Skin of body (tissue), 2 donors: ENCODE data around the gene CNR2. TPM values are rescaled to one million over a fixed set of nuclear protein-coding genes. Genes with fewer than 3 reads are reported as not detected.
"Not testable (repeated sequence)": the region's sequence is repeated elsewhere in the genome, so short reads cannot be mapped to it uniquely, and the experiment has no call there.

Experiments
- DNase-seq: peaks from one replicate; lab custom pipeline; 2025; lab: John Stamatoyannopoulos, UW
- total RNA-seq: library from RNA; depleted of rRNA; stranded (reverse); fragments of >200 nt; gene quantifications from one replicate; pipeline ENCODE4 v1.2.3, GENCODE V29; 2014

Gene CNR2
- total RNA-seq, 1 donor from 2014 or later = 0.10 TPM

DNA sequence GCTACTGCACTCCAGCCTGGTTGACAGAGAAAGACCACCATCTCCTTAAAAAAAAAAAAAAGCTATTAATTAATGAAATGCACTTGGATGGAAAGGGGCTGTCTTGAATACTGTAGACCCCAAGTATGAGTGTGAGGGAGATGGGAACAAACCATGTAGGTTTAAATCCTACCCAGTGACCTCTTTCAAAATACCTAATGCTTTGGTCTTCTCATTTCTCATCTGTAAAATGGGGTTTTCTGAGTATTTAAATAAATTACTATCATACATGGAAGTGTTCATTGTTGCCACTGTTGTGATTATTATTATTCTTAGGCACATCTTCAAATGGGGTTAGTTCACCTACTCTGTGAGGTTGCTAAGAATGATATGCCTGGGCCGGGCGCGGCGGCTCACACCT is 27.9 kb downstream of the CNR2 start:
- no peak for DNase-seq

GRCh38 chr1:23882746-23883145 is 30.4 kb downstream of the CNR2 start:
- DNase-seq = no peak

DNA sequence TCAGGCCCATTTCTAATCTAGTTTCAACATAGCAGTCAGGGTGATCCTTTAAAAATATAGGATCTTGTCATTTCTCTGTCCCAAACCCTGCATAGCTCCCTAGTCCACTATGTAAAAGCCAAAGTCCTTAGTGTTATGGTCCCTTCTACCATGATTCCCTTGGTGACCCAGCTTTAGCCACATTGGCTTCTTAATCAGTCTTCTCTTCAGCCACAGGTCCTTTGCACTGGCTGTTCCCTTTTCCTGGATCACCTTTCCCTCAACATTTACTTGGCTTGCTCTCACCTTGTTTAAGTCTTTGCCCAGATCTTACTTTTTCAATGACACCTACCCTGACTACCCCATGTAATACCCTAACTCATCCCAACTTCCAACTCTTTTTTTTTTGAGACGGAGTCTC is 33.4 kb downstream of the CNR2 start:
- no peak for DNase-seq

- DNase-seq = no peak
Measured at GRCh38 chr1:23878668-23879067, 34.5 kb downstream of the CNR2 start.

- DNase-seq = no peak
Measured at GRCh38 chr1:23875382-23875781, 37.8 kb downstream of the CNR2 start.

GRCh38 chr1:23872421-23872820 is 40.7 kb downstream of the CNR2 start:
- DNase-seq = no peak

DNA sequence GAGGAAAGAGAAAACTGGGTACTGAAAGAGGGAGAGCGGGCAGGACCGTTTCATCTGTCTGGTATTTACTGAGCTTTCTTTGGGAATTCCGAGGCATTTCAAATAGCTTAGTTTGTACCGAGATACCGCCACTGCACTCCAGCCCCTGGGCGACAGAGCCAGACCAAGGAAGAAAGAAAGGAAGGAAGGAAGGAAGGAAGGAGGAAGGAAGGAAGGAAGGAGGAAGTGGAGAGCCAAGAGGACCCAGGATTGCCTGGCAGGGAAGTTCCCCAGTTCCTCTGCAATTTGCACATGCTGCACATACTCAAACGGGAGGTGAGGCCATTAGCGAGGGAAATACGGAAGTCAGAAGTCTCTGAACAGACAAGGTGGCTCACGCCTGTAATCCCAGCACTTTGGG is 44.1 kb downstream of the CNR2 start:
- DNase-seq = no peak

DNA sequence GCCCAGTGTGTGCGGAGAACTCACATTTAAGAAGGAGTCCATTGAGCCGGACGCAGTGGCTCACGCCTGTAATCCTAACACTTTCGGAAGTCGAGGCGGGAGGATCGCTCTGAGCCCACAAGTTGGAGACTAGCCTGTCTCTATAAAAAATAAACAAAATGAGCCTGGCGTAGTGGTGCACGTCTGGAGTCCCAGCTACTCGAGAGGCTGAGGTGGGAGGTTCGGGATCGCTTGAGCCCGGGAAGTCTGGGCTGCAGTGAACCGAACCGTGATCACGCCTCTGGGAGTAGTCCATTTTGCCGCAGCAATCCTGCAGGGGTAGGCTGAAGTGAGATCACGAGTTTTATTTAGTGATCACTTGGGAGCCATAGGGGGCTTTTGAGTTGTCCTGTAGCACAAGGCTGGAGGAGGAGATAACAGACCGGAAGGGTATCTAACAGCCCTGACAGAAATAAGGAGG is 44.6 kb downstream of the CNR2 start:
- DNase-seq = no peak

GRCh38 chr1:23867895-23868556 is 45.1 kb downstream of the CNR2 start, which contains the start of gene FUCA1:
Gene FUCA1 (minus strand): TSS chr1:23868290. CDS start chr1:23868286, 4 bp downstream.
- peak; percentile 81 for DNase-seq

DNA sequence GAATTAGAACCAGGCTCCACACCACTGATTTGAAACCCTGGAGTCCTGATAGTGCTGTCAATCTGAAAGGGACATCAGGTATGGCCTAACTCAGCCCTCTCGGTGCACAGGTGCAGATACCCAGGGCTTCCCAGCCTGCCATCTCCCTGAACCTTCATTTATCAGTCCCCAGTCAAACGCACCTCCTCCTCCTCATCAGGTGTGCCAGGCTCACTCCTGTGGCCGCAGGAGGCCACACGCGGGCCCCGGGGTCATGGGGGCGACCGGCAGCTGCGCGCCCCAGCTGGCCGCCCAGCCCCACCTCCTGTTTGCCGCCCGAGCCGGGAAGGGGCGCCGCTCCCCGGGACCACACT is 45.6 kb downstream of the CNR2 start:
- DNase-seq = no peak

DNA sequence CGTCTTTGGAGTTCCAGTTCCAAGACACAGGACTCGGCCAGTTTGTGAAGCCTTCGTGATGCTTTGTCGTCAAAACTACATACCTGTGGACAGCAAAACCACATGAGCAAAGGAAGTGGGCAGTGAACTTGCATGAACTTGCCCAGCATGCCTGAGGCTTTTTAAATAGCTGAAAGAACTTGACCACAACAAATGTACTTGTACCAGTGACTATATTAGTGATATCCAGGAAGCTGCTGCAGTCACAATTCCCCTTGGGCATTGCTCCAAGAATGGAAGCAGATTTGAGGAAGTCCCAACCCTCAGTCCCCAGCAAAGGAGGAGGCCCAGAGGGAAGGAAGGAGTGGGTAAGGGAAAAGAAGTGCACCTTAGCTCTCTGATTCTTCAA is 47.6 kb downstream of the CNR2 start:
- no peak for DNase-seq

DNA sequence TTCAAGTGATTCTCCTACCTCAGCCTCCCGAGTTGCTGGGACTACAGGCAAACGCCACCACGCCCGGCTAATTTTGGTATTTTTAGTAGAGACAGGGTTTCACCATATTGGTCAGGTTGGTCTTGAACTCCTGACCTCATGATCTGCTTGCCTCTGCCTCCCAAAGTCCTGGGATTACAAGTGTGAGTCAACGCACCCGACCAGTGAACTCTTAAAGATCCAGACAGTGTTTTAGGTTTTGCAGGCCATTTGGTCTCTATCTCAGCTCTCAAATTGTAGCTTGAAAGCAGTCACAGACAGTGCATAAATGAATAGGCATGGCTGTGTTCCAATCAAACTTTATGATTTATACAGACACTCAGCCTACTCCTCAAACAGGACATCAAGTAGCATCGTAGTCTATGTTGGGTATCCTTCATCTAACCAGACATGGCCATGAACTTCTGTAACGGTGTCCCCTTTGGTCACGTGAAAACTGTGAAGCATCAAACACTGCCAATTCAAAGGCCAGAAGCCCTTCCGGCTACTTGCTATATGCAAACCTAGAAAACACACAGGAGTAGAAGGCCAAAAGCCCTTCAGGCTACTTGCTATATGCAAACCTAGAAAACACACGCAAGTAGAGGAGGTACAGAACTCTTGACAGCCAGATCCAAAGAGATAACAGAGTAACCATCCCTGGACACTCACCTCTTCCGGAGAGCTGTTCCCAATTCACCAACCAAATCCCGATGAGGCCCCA is 48.2 kb downstream of the CNR2 start:
- no peak for DNase-seq

DNA sequence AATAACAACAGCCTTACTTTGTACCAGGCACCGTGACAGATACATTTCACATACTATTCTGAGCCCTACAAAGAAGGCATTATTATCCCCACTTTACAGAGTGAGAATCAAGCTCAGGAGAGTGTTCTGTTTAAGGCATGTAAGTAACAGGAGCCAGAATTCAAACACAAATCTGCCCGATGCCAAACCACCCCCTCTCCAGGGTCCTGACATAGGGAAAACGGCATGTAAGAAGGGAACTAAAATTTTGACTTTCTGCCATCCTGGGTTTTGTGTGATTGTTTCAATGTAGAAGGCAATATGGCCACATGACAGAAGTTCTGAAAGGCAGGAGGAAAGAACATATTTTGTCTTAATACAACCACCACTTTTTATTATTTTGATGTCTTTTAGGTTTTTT is 50.5 kb downstream of the CNR2 start:
- no peak for DNase-seq

DNA sequence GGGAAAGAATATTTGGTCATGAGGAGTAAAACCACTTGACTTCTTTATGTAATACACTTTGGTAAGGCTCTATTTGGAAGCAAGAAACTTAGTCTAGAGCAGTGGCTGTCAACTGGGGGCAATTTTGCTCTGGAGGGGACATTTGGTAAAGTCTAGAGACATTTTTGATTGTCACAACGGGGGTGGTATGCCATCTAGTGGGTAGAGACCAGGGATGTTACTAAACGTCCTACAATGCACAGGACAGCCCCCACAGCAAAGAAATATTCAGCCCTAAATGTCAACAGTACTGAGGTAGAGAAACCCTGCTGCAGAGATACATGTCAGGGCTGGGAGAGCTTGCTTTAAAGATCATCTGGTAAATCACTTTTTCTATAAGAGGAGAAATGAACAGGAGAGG is 58.6 kb downstream of the CNR2 start:
- no peak for DNase-seq

- not testable (repeated sequence) for DNase-seq
Measured at GRCh38 chr1:23853124-23853523, 60.0 kb downstream of the CNR2 start.

DNA sequence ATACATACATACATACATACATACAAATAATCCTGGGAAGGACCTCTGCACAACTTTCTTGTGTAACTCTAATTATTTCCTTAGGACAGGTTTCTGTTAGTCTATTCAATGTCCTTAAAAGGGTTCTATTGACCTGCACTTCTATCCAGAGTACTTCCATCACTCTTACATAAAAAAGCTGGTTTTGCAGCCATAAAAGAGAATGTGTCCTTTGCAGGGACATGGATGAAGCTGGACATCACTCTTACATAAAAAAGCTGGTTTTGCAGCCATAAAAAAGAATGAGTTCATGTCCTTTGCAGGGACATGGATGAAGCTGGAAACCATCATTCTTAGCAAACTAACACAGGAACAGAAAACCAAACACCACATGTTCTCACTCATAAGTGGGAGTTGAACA is 61.8 kb downstream of the CNR2 start:
- not testable (repeated sequence) for DNase-seq

- no peak for DNase-seq
Measured at GRCh38 chr1:23848673-23849616, 64.2 kb downstream of the CNR2 start.

- DNase-seq = not testable (repeated sequence)
Measured at GRCh38 chr1:23847482-23848095, 65.6 kb downstream of the CNR2 start.

- DNase-seq = no peak
Measured at GRCh38 chr1:23845163-23845562, 68.0 kb downstream of the CNR2 start.

- no peak for DNase-seq
Measured at GRCh38 chr1:23843644-23844043, 69.5 kb downstream of the CNR2 start.

GRCh38 chr1:23838401-23838866 is 74.7 kb downstream of the CNR2 start:
- DNase-seq = no peak
